PC-3 (cell line): ENCODE measurements around the gene MMP1. TPM values are rescaled to one million over a fixed set of nuclear protein-coding genes. Genes with fewer than 3 reads are reported as not detected.
A peak's percentile ranks its signal among the peaks of the same experiment; 100 is the strongest.

Experiments used
- ATAC-seq: fragments of 200-7000 bp; cut with Tn5 transposase; 2 replicates; pipeline ENCODE4 v1.9.1; 2020; ENCODE audit warnings: mild to moderate bottlenecking, moderate library complexity
- BruUV-seq: library from RNA; stranded (reverse); fragments of 400-500 nt; replicated peaks from 2 replicates; lab custom pipeline; 2021; lab: Mats Ljungman, UMichigan
- CTCF ChIA-PET: fragments of 300-600 bp; sonication (Branson Sonifier 250); formaldehyde crosslinking; loops from one replicate; lab custom pipeline; 2022; ENCODE audit warnings: antibody characterized with exemption; lab: Charles Lee
- POLR2A ChIA-PET: fragments of 300-600 bp; sonication (Branson Sonifier 250); formaldehyde crosslinking; loops from one replicate; lab custom pipeline; 2022; ENCODE audit warnings: antibody characterized with exemption; ENCODE audit not compliant: unreplicated experiment; lab: Charles Lee
- DNase-seq: peaks from one replicate; pipeline ENCODE4 v3.0.0-alpha.2; 2015
- H2AFZ ChIP-seq: fragments of 300-600 bp; sonication (generic); 2 replicates; pipeline ENCODE4 v1.6.0; 2016; ENCODE audit warnings: antibody characterized with exemption, low read length
- H3F3A ChIP-seq: fragments of 300-600 bp; sonication (generic); one replicate; pipeline ENCODE4 v1.6.0; 2017; ENCODE audit warnings: antibody characterized with exemption, low read length, control low read depth, mild to moderate bottlenecking; ENCODE audit not compliant: unreplicated experiment
- H3K27ac ChIP-seq: fragments of 300-600 bp; sonication (generic); 2 replicates; pipeline ENCODE4 v1.5.1; 2016; ENCODE audit warnings: mild to moderate bottlenecking, low read length
- H3K27me3 ChIP-seq: fragments of 300-600 bp; sonication (generic); 2 replicates; pipeline ENCODE4 v1.6.1; 2016; ENCODE audit warnings: low read length, mixed read lengths
- H3K36me3 ChIP-seq: fragments of 300-600 bp; sonication (generic); 2 replicates; pipeline ENCODE4 v1.6.1; 2016; ENCODE audit warnings: low read depth, mixed run types, low read length, mixed read lengths
- H3K4me1 ChIP-seq: fragments of 300-600 bp; sonication (generic); 2 replicates; pipeline ENCODE4 v1.5.1; 2016; ENCODE audit warnings: low read length; ENCODE audit not compliant: insufficient read depth
- H3K4me2 ChIP-seq: fragments of 300-600 bp; sonication (generic); 2 replicates; pipeline ENCODE4 v1.6.0; 2016; ENCODE audit warnings: low read length
- H3K4me3 ChIP-seq: fragments of 300-600 bp; sonication (generic); 2 replicates; pipeline ENCODE4 v1.5.1; 2016; ENCODE audit warnings: mild to moderate bottlenecking, low read length, mixed read lengths
- H3K79me2 ChIP-seq: fragments of 300-600 bp; sonication (generic); 2 replicates; pipeline ENCODE4 v1.6.1; 2017; ENCODE audit warnings: low read length, mixed read lengths
- H3K9ac ChIP-seq: fragments of 300-600 bp; sonication (generic); 2 replicates; pipeline ENCODE4 v1.6.0; 2016; ENCODE audit warnings: mild to moderate bottlenecking, low read length
- H3K9me2 ChIP-seq: fragments of 300-600 bp; sonication (generic); replicated peaks from 2 replicates; pipeline ENCODE4 v1.6.1; 2016; ENCODE audit warnings: mixed run types, low read length, mixed read lengths
- H3K9me3 ChIP-seq: fragments of 300-600 bp; sonication (generic); 2 replicates; pipeline ENCODE4 v1.6.1; 2016; ENCODE audit warnings: low read length, mixed read lengths
- H4K20me1 ChIP-seq: fragments of 300-600 bp; sonication (generic); 2 replicates; pipeline ENCODE4 v1.6.1; 2016; ENCODE audit warnings: low read length, mixed read lengths
- EZH2 ChIP-seq: fragments of 300-600 bp; sonication (generic); IDR thresholded peaks from one replicate; pipeline ENCODE4 v1.6.1; 2017; ENCODE audit warnings: antibody characterized with exemption, mild to moderate bottlenecking, low read length; ENCODE audit not compliant: unreplicated experiment
- EZH2phosphoT487 ChIP-seq: fragments of 300-600 bp; sonication (generic); IDR thresholded peaks from 2 replicates; pipeline ENCODE4 v1.6.1; 2018; ENCODE audit warnings: mild to moderate bottlenecking, antibody characterized with exemption, low read length, borderline replicate concordance
- intact Hi-C: fragments of 100-400 bp; cut with micrococcal nuclease; formaldehyde crosslinking; loops from 2 replicates; pipeline ENCODE4 v1.9.0; 2023
- total RNA-seq: library from RNA; depleted of rRNA; stranded (reverse); fragments of >200 nt; gene quantifications from 2 replicates; pipeline ENCODE4 v1.2.3, GENCODE V29; 2014
- TF ChIP-seq, protein P1 (sequence below): fragments of 300-600 bp; sonication (generic); conservative IDR thresholded peaks from 2 replicates; pipeline ENCODE4 v1.5.1; 2017; ENCODE audit warnings: antibody characterized with exemption, low read depth, mild to moderate bottlenecking, low read length

Gene MMP1
- total RNA-seq, 1 experiment from 2014 or later, result 7.3 TPM

GRCh38 chr11:102763440-102763839, 34.5 kb downstream of the MMP1 start:
- POLR2A ChIA-PET, result no interaction called here
- Histone ChIP-seq H3K9me3 (no peaks in the 10 kb centered on the region), H2AFZ (no peak overlapping the region), H3K4me2 (peak overlapping the region; percentile 39), H3K27me3 (no peaks in the 10 kb centered on the region), H3K4me3 (no peak overlapping the region), H3K36me3 (no peaks in the 10 kb centered on the region), H3K9ac (no peak overlapping the region), H3F3A (no peaks in the 10 kb centered on the region), H3K9me2 (no peaks in the 10 kb centered on the region), H4K20me1 (no peaks in the 10 kb centered on the region), H3K79me2 (no peaks in the 10 kb centered on the region), H3K27ac (no peak overlapping the region), H3K4me1 (peaks cover 44% of the 10 kb centered on the region)
- BruUV-seq, result no TSS peak
- peak; percentile 68 for DNase-seq
- intact Hi-C loops, result loop anchor here (5.0 kb wide), 1 partner anchor 34 kb away; the partner anchor contains the start of gene MMP1
- CTCF ChIA-PET, result no interaction called here
- no peak for TF ChIP-seq EZH2
- TF ChIP-seq, protein P1, sequence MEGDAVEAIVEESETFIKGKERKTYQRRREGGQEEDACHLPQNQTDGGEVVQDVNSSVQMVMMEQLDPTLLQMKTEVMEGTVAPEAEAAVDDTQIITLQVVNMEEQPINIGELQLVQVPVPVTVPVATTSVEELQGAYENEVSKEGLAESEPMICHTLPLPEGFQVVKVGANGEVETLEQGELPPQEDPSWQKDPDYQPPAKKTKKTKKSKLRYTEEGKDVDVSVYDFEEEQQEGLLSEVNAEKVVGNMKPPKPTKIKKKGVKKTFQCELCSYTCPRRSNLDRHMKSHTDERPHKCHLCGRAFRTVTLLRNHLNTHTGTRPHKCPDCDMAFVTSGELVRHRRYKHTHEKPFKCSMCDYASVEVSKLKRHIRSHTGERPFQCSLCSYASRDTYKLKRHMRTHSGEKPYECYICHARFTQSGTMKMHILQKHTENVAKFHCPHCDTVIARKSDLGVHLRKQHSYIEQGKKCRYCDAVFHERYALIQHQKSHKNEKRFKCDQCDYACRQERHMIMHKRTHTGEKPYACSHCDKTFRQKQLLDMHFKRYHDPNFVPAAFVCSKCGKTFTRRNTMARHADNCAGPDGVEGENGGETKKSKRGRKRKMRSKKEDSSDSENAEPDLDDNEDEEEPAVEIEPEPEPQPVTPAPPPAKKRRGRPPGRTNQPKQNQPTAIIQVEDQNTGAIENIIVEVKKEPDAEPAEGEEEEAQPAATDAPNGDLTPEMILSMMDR, result no peak
- no peak for TF ChIP-seq EZH2phosphoT487
- peak; percentile 8; the same call in 1 of the 2 replicates for ATAC-seq

- Histone ChIP-seq H3K4me2 (peak overlapping the region; percentile 20), H4K20me1 (no peaks in the 10 kb centered on the region), H3F3A (no peaks in the 10 kb centered on the region), H3K9ac (no peak overlapping the region), H3K9me2 (no peaks in the 10 kb centered on the region), H2AFZ (no peak overlapping the region), H3K9me3 (no peaks in the 10 kb centered on the region), H3K4me3 (no peak overlapping the region), H3K4me1 (peaks cover 44% of the 10 kb centered on the region), H3K36me3 (no peaks in the 10 kb centered on the region), H3K27me3 (no peaks in the 10 kb centered on the region), H3K79me2 (no peaks in the 10 kb centered on the region), H3K27ac (no peak overlapping the region)
- ATAC-seq (peak; percentile 64), DNase-seq (peak; percentile 78)
- TF ChIP-seq, protein P1, result no peak
- TF ChIP-seq EZH2phosphoT487 (no peak), EZH2 (no peak)
- no TSS peak for BruUV-seq
- intact Hi-C loops, result loop anchor here (5.0 kb wide), 1 partner anchor 35 kb away; the partner anchor contains the start of gene MMP1
- ChIA-PET POLR2A (no interaction called here), CTCF (interaction anchor here (0.8 kb wide), 1 partner anchor 96 kb away, joined by 4 read pairs; no protein-coding TSS in a partner anchor)
Measured at GRCh38 chr11:102762361-102762767, 35.6 kb downstream of the MMP1 start.

DNA sequence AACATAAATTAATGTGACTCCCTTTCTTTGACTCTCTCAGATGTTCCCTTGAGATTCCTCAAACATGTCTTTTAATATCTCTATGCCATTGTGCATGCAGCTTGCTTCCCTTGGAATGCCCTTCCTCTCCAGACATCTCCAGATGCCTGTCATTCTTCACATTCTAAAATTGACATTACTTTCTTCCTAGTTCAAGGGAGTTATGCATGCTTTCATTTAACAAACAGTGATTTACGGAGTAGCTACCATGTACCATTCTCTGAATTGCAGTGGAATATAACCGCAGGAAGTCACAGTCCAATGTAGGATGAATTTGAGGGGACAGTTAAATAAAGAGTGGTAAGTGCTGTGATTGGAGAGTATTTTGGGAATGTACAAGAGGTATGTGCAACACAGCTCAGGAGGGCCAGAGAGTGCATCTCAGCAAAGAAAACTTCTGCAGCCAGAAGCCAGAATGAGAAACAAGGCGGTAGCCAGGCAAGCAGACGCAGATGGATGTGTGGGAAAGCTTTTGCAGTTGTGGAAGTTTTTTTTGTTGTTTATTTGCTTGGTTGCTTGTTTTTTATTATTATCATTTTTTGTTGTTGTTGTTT, 36.2 kb downstream of the MMP1 start:
- ATAC-seq, result no peak
- peak overlapping the region; percentile 20 for H3K4me2 ChIP-seq
- POLR2A ChIA-PET, result no interaction called here

More for the DNA sequence above, 36.2 kb downstream of the MMP1 start:
- no peaks in the 10 kb centered on the region for H3K79me2 ChIP-seq
- no peaks in the 10 kb centered on the region for H3K9me3 ChIP-seq
- DNase-seq, result no peak
- no peaks in the 10 kb centered on the region for H3K9me2 ChIP-seq
- H2AFZ ChIP-seq, result no peak overlapping the region
- intact Hi-C loops, result loop anchor here (5.0 kb wide), 1 partner anchor 36 kb away; the partner anchor contains the start of gene MMP1
- BruUV-seq, result no TSS peak
- no peaks in the 10 kb centered on the region for H4K20me1 ChIP-seq
- peaks cover 44% of the 10 kb centered on the region for H3K4me1 ChIP-seq
- H3K36me3 ChIP-seq, result no peaks in the 10 kb centered on the region
- no peaks in the 10 kb centered on the region for H3F3A ChIP-seq
- TF ChIP-seq, protein P1, result no peak
- TF ChIP-seq EZH2 (no peak), EZH2phosphoT487 (no peak)
- H3K9ac ChIP-seq, result no peak overlapping the region
- no peak overlapping the region for H3K27ac ChIP-seq
- H3K4me3 ChIP-seq, result no peak overlapping the region
- H3K27me3 ChIP-seq, result no peaks in the 10 kb centered on the region
- CTCF ChIA-PET, result interaction anchor here (0.8 kb wide), 1 partner anchor 95 kb away, joined by 4 read pairs; no protein-coding TSS in a partner anchor
